ENCODE data around the gene SOCS4.

- no peak for TF ChIP-seq CTCF (IDR thresholded peaks at IDR 0.05; ENCODE audit: low read depth, low read length, poor library complexity, severe bottlenecking)
- no peak for TF ChIP-seq EZH2phosphoT487 (IDR thresholded peaks at IDR 0.05; ENCODE audit: borderline replicate concordance, low read length)
These were observed 4.2 kb downstream of the SOCS4 start for GRCh38 chr14:55031190-55031589.
